ENCODE results near the gene RHEB.
A peak's percentile ranks its signal among the peaks of the same experiment; 100 is the strongest.
"Not testable (repeated sequence)": the region's sequence is repeated elsewhere in the genome, so short reads cannot be mapped to it uniquely, and the experiment has no call there.

The RHEB gene

DNA sequence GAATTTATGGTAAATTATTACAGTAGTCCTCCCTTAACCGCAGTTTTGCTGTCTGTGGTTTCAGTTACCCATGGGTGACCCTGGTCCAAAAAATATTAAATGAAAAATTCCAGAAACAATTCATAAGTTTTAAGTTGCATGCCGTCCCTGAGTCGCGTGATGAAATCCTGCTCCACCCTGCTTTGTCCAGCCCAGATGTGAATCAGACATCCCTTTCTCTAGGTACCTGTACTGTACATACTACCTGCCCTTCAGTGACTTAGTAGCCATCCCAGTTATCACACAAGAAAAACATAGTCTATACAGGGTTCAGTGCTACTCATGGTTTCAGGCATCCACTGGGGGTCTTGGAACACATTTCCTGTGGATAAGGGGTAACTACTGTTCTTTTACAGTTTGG lies 20.5 kb upstream of the RHEB start:
- Histone ChIP-seq H3K36me3 (no peaks in the 10 kb centered on the region), H3K27me3 (no peaks in the 10 kb centered on the region), H3K4me1 (peaks cover 6 to 22% (median 16%) of the 10 kb centered on the region in 10 experiments; a peak in 17 of 20 replicates), H3K9me3 (replicated peaks in 1 of 11) (peaks cover 0 to 6% (median 0%) of the 10 kb centered on the region in 11 experiments; a peak in 2 of 22 replicates), H3K9ac (no peak overlapping the region), H4K20me1 (no peaks in the 10 kb centered on the region), H3K4me3 (no peak overlapping the region), H3K27ac (no peak overlapping the region), H3K4me2 (peak overlapping the region in 5 of 11 experiments; percentile 25 to 50 (median 39); a peak in 5 of 22 replicates)
- TF ChIP-seq Cebpa-rat (IDR thresholded peaks at IDR 0.05), result no peak

DNA sequence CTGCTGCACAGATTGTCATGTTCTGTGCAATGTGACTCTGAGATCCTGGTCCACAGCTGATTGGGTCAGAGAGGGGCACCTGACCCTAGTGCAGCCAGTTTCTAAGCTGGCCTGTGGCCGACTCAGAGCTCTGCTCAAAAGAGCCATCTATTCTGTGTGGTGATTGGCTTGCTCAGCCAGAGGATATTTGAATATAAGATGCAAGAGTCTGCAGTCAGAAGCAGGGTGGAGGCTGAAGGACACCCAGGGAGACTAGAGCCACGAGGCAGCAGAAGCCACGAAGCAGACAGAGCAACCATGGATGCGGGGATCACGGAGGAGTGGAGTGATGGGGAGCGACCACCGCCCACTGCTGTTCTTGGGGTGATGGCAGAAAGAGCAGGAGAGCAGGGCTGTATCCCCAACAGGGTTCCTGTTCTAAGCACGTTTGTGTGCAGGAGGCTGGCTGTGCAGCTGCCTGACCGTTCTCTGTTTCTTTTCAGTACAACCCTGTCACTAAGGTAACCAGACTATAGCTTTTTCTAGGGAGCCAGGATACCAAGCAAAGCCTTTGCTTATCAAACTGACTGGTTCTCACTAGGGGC lies 19.5 kb upstream of the RHEB start:
- no peak for TF ChIP-seq Cebpa-rat (IDR thresholded peaks at IDR 0.05)

DNA sequence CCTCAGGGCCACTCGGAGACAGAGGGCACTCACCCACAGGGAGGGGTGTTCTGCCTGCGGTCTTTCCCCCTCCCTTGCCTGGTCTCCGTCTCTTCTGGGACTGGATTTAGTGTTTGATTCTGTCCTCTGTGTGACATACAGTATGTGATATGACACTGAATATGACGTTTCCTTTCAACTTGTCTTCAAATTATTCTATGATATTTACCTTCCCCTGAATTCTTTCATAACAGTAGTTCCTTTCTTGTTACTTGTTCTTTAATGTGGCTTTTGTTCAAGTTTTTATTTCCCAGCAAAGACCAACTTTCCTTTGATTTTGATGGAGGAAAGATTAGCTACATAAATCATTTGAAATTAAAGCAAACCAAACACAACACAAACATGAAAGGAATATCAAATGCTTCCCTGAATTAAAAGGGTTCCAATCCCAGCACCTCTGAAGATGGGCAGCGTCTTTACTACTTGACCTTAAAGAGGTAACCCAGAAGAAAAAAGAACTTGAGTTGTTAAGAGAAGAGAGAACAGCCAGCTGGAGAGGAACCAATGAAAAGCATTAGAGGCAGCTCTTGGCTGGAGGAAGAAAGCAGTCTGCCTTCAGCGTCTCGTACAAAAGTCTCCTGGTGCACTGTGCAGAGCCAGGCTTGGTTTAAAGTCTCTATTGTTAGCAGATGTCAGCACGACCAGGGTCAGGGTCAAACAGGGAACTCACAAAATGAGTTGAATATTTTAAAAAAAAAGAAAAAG lies 18.3 kb upstream of the RHEB start:
- Histone ChIP-seq H4K20me1 (no peaks in the 10 kb centered on the region), H3K9ac (no peak overlapping the region), H3K4me2 (peak overlapping the region in 2 of 11 experiments; percentile 48 to 50; a peak in 3 of 22 replicates), H3K27me3 (no peaks in the 10 kb centered on the region), H3K9me3 (replicated peaks in 1 of 11) (peaks cover 0 to 7% (median 0%) of the 10 kb centered on the region in 11 experiments; a peak in 4 of 22 replicates), H3K4me1 (peaks cover 0 to 22% (median 16%) of the 10 kb centered on the region in 10 experiments; a peak in 14 of 20 replicates), H3K36me3 (no peaks in the 10 kb centered on the region), H3K27ac (no peak overlapping the region), H3K4me3 (no peak overlapping the region)
- no peak for TF ChIP-seq Cebpa-rat (IDR thresholded peaks at IDR 0.05)

More for the DNA sequence above, 19.5 kb upstream of the RHEB start:
- Histone ChIP-seq H3K4me2 (peak overlapping the region in 8 of 11 experiments; percentile 13 to 50 (median 28); a peak in 7 of 22 replicates), H3K4me1 (peaks cover 3 to 22% (median 16%) of the 10 kb centered on the region in 10 experiments; a peak in 17 of 20 replicates), H3K27ac (no peak overlapping the region), H3K27me3 (no peaks in the 10 kb centered on the region), H3K9ac (no peak overlapping the region), H3K9me3 (replicated peaks in 1 of 11) (peaks cover 0 to 6% (median 0%) of the 10 kb centered on the region in 11 experiments; a peak in 2 of 22 replicates), H4K20me1 (no peaks in the 10 kb centered on the region), H3K36me3 (no peaks in the 10 kb centered on the region), H3K4me3 (no peak overlapping the region)

DNA sequence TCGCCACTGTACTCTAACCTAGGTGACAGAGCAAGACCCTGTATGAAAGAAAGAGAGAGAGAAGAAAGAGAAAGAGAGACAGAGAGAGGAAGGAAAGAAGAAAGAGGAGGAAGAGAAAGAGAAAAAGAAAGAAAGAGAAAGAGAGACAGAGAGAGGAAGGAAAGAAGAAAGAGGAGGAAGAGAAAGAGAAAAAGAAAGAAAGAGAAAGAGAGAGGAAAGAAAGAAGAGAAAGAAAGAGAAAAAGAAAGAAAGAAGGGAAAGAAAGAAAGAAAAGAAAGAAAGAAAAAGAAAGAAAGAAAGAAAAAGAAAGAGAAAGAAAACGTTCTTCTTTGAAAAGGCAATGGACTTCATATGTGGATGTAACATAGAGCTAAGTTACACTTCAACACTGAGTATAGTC lies 16.5 kb upstream of the RHEB start:
- not testable (repeated sequence) for H3K4me2 ChIP-seq, H3K4me3 ChIP-seq, H3K9ac ChIP-seq, H4K20me1 ChIP-seq, H3K27me3 ChIP-seq, H3K27ac ChIP-seq, H3K36me3 ChIP-seq
- H3K4me1 ChIP-seq, result peaks cover 0 to 22% (median 16%) of the 10 kb centered on the region in 10 experiments; a peak in 14 of 20 replicates
- H3K9me3 ChIP-seq (replicated peaks in 1 of 11), result peaks cover 13 to 25% (median 17%) of the 10 kb centered on the region in 11 experiments

DNA sequence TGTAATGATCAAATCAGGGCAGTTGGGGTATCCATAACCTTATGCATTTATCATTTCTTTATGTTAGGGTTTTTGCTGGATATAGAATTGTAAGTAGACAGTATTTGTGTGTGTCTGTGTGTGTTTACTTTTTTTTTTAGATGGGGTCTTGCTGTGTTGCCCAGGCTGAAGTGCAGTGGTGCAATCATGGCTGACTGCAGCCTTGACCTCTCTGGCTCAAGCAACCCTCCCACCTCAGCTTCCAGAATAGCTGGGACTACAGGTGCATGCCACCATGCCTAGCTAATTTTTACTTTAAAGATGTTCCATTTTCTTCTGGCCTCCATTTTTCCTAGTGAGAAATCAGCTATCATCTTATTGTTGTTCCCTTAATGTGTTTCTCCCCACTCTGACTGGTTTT lies 10.1 kb upstream of the RHEB start:
- Histone ChIP-seq H3K9me3 (replicated peaks in 1 of 11) (peaks cover 33 to 48% (median 40%) of the 10 kb centered on the region in 11 experiments), H3K9ac (no peak overlapping the region), H3K36me3 (0 out of 22 replicates have a peak, but pooled peaks cover 0 to 6% (median 0%) of the 10 kb centered on the region in 11 experiments), H3K27me3 (no peaks in the 10 kb centered on the region), H3K27ac (no peak overlapping the region), H3K4me1 (no peaks in the 10 kb centered on the region), H3K4me2 (no peak overlapping the region), H3K4me3 (no peak overlapping the region; a peak in 1 of 20 replicates), H4K20me1 (no peaks in the 10 kb centered on the region)
- no peak for TF ChIP-seq Cebpa-rat (IDR thresholded peaks at IDR 0.05)

DNA sequence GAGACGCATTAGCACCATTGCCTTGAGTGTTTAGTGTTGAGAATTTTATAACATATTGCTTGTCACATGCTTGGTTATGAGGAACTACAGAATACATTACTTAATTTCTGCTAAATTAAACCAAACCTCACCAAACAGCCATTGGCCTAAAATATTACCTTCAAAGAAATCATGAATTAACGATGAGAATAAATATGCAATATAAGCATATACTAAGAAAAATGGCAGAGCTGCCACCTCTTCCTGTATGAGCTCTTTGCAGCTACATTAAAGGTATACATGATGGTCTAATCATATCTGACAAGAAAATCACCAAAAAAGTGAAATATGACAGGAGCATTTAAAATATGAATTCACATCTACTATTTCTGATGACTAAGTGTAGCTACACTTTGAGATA lies 5.2 kb upstream of the RHEB start:
- H3K27ac ChIP-seq, result no peak overlapping the region
- peaks cover 0 to 5% (median 4%) of the 10 kb centered on the region in 10 experiments; a peak in 5 of 20 replicates for H3K4me1 ChIP-seq
- H3K9me3 ChIP-seq (replicated peaks in 1 of 11), result peaks cover 7 to 32% (median 24%) of the 10 kb centered on the region in 11 experiments
- no peaks in the 10 kb centered on the region for H4K20me1 ChIP-seq
- peaks cover 0 to 2% (median 0%) of the 10 kb centered on the region in 11 experiments; a peak in 1 of 22 replicates for H3K36me3 ChIP-seq
- no peak for TF ChIP-seq Cebpa-rat (IDR thresholded peaks at IDR 0.05)
- no peaks in the 10 kb centered on the region for H3K27me3 ChIP-seq
- H3K4me3 ChIP-seq, result no peak overlapping the region
- no peak overlapping the region for H3K9ac ChIP-seq
- no peak overlapping the region for H3K4me2 ChIP-seq

DNA sequence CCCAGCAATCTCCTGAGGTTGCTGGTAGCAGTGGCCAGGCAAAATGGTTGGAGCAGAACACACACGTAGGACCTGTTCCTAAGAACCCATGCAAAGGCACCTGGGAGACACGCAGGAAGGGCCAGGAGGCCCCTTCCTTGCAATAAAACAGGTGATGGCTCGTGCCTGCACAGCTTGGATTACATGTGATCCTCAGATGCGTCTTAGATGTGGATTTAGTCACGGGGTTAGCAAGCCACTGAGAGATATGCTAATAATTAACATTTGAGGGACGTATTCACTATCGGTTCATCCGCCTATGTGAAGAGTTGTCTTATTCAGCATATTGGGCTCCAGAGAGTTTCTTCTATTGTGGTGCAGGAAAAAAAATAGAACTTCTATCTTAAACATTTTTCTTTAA lies 4.6 kb upstream of the RHEB start:
- H3K9me3 ChIP-seq (replicated peaks in 1 of 11), result peaks cover 2 to 27% (median 19%) of the 10 kb centered on the region in 11 experiments
- no peaks in the 10 kb centered on the region for H3K27me3 ChIP-seq
- H3K4me2 ChIP-seq, result no peak overlapping the region
- no peak overlapping the region for H3K4me3 ChIP-seq
- H3K27ac ChIP-seq, result no peak overlapping the region
- no peaks in the 10 kb centered on the region; a peak in 1 of 22 replicates for H3K36me3 ChIP-seq
- no peaks in the 10 kb centered on the region for H4K20me1 ChIP-seq
- peaks cover 0 to 5% (median 4%) of the 10 kb centered on the region in 10 experiments; a peak in 5 of 20 replicates for H3K4me1 ChIP-seq
- H3K9ac ChIP-seq, result no peak overlapping the region
- no peak for TF ChIP-seq Cebpa-rat (IDR thresholded peaks at IDR 0.05)

DNA sequence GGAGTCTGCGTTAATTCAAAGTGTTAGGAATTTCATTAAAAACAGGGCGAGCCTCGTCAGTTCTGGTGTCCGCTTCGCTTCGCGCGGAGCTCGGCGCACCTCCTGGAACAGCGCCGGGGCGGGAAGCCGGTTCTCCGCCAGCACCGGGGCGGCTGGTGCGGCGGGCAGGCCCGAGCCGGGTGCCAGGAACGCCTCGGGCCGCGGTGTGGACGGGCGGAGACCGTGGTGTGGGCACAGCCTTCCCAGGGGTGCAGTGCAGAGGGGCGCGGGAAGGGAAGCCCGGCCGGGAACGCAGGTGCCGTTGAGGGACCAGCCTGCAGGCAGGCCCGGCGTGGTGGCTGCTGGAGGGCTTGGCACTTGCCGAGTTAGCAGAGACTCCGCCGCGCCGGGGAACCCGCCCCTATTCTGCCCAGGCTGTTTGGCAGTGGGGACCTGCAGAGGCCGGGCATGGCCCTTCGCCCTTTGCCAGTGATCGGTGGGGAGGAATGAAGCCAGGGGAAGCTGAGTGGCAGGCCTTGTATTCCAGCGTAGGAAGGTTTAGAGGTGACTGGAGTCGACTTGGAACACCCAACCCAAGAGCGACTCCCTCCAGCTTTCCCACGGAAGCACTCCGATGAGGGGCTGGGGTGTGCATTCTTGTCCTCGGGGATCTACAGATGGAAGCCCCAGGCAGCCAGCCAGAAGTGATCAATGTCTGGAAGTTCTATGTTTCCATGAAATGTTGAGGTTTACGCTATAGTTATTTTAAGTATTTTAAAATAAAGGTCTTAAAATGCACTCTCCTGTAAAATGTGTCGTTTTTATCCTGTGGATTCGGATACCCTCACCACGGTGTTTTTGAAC lies 945 bp upstream of the RHEB start:
- peaks cover 0 to 18% (median 15%) of the 10 kb centered on the region in 11 experiments; a peak in 15 of 22 replicates for H3K36me3 ChIP-seq
- H3K4me2 ChIP-seq, result peak overlapping the region; percentile 2 to 73 (median 39); a peak in 19 of 22 replicates
- H3K4me3 ChIP-seq, result peak overlapping the region; percentile 13 to 63 (median 43); a peak in 19 of 20 replicates
- no peak for TF ChIP-seq Cebpa-rat (IDR thresholded peaks at IDR 0.05)
- H3K27me3 ChIP-seq, result no peaks in the 10 kb centered on the region
- H3K9ac ChIP-seq, result peak overlapping the region; percentile 18 to 99 (median 55); a peak in 17 of 22 replicates
- H3K4me1 ChIP-seq, result peaks cover 13 to 28% (median 24%) of the 10 kb centered on the region in 10 experiments
- peaks cover 0 to 32% (median 22%) of the 10 kb centered on the region in 11 experiments; a peak in 19 of 22 replicates for H3K9me3 ChIP-seq (replicated peaks in 1 of 11)
- peak overlapping the region; percentile 40 to 99 (median 98); a peak in 21 of 22 replicates for H3K27ac ChIP-seq
- H4K20me1 ChIP-seq, result peaks cover 31 to 36% (median 34%) of the 10 kb centered on the region in 11 experiments

Measured in BLaER1 treated with 17β-estradiol and CSF1 and Interleukin-3, amounts not matched to agents 10 nM and 100 nM (cell line).